PC-9 (cell line): ENCODE results near the gene CDH3.

Source experiments
- EZH2 ChIP-seq: fragments of 200-600 bp; sonication (generic); IDR thresholded peaks from 2 replicates; pipeline ENCODE4 v1.8.0; 2017; ENCODE audit warnings: antibody characterized with exemption, low read depth
- TF ChIP-seq, protein P1 (sequence below): fragments of 200-600 bp; sonication (generic); conservative IDR thresholded peaks from 2 replicates; pipeline ENCODE4 v1.6.1; 2017; ENCODE audit warnings: mixed run types, antibody characterized with exemption, mild to moderate bottlenecking, moderate library complexity

DNA sequence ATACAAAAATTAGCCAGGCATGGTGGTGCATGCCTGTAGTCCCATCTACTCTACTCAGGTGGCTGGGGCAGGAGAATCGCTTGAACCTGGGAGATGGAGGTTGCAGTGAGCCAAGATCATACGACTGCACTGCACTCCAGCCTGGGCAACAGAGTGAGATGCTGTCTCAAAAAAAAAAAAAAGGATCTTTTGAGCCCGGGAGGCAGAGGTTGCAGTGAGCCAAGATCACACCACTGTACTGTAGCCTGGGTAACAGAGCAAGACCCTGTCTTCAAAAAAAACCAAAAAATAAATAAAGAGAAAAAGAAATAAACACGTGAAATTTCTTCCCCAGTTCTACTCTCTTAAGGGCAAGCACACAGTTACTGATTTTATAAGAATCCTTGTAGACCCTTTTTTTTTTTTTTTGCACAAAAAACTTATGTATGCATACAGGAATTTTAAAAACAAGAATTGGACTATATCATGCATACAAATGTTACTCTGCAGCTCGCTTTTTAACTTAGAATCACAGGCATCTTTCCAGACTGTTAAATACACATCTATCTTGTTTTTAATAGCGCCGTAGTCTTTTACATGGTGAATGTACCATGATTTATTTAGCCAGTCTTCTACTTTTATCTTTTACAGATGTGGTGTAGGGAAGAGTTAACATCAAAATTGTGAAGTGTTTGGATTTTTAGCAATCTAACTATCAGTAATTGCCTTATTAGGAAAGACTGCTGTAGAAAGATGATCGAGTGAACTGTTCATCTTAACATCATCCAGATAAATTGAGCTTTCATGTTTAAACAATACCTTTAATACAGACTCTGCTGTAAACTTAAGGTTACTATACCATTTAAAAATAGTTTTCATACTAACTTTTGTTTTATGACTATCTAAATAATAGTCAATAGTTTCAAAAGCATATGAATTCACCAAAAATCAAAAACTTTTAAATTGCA is 14.6 kb downstream of the CDH3 start:
- TF ChIP-seq, protein P1, sequence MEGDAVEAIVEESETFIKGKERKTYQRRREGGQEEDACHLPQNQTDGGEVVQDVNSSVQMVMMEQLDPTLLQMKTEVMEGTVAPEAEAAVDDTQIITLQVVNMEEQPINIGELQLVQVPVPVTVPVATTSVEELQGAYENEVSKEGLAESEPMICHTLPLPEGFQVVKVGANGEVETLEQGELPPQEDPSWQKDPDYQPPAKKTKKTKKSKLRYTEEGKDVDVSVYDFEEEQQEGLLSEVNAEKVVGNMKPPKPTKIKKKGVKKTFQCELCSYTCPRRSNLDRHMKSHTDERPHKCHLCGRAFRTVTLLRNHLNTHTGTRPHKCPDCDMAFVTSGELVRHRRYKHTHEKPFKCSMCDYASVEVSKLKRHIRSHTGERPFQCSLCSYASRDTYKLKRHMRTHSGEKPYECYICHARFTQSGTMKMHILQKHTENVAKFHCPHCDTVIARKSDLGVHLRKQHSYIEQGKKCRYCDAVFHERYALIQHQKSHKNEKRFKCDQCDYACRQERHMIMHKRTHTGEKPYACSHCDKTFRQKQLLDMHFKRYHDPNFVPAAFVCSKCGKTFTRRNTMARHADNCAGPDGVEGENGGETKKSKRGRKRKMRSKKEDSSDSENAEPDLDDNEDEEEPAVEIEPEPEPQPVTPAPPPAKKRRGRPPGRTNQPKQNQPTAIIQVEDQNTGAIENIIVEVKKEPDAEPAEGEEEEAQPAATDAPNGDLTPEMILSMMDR: no peak
- TF ChIP-seq EZH2: no peak
